Naive thymus-derived CD4-positive, alpha-beta T cell (primary cell): ENCODE data around the gene CDKL4. TPM values are rescaled to one million over a fixed set of nuclear protein-coding genes. Genes with fewer than 3 reads are reported as not detected.

Source experiments
- ATAC-seq: fragments of 150-1000 bp; cut with Tn5 transposase; 2 replicates; pipeline ENCODE4 v1.10.0; 2021; ENCODE audit warnings: mild to moderate bottlenecking, moderate library complexity
- CTCF ChIA-PET: fragments of 350-600 bp; sonication (Branson Sonifier 250); formaldehyde crosslinking; loops from one replicate; lab custom pipeline; 2021; ENCODE audit warnings: antibody characterized with exemption; lab: Charles Lee
- POLR2A ChIA-PET: fragments of 350-600 bp; sonication (Branson Sonifier 250); formaldehyde crosslinking; loops from one replicate; lab custom pipeline; 2021; ENCODE audit warnings: antibody characterized with exemption, inconsistent platforms; lab: Charles Lee
- DNase-seq, 9 donors: peaks; one replicate each; pipeline versions ENCODE4 v3.0.0 to v3.0.0-alpha.2; 2020 to 2022; ENCODE audit warnings: mixed read lengths in 1 of 9
- H3K27ac ChIP-seq: one replicate; pipeline ENCODE4 v1.7.0; 2013; ENCODE audit warnings: mild to moderate bottlenecking, low read depth, low read length, moderate library complexity
- H3K27me3 ChIP-seq, 2 donors: one replicate each; pipeline ENCODE4 v1.7.0; 2013; ENCODE audit warnings: low read length in 2 of 2, mild to moderate bottlenecking in 2 of 2, moderate library complexity in 2 of 2; ENCODE audit not compliant: control insufficient read depth in 2 of 2, insufficient read depth in 2 of 2
- H3K36me3 ChIP-seq, 3 experiments: 1 replicate in 2 of 3; 2 replicates in 1 of 3; pipeline ENCODE4 v1.7.0; 2013; ENCODE audit warnings: low read length in 3 of 3, mild to moderate bottlenecking in 3 of 3, moderate library complexity in 1 of 3; ENCODE audit not compliant: insufficient read depth in 3 of 3, control insufficient read depth in 2 of 3
- H3K4me1 ChIP-seq, 2 donors: one replicate each; pipeline ENCODE4 v1.7.0; 2013; ENCODE audit warnings: low read length in 2 of 2, mild to moderate bottlenecking in 2 of 2, moderate library complexity in 1 of 2; ENCODE audit not compliant: control insufficient read depth in 2 of 2, insufficient read depth in 2 of 2
- H3K4me3 ChIP-seq: 2 replicates; pipeline ENCODE4 v1.7.0; 2013; ENCODE audit warnings: mild to moderate bottlenecking, low read length
- H3K9me3 ChIP-seq, 3 experiments: 1 replicate in 2 of 3; 2 replicates in 1 of 3; pipeline ENCODE4 v1.7.0; 2013; ENCODE audit warnings: low read length in 3 of 3; ENCODE audit not compliant: control insufficient read depth in 2 of 3
- H3K27ac Mint-ChIP-seq, 9 donors: one replicate each; pipeline ENCODE4 v1.8.0; 2020 to 2022; ENCODE audit warnings: mixed read lengths in 9 of 9, mild to moderate bottlenecking in 8 of 9, moderate library complexity in 5 of 9, inconsistent platforms in 2 of 9
- H3K27me3 Mint-ChIP-seq, 5 donors: one replicate each; pipeline ENCODE4 v1.8.0; 2021 to 2022; ENCODE audit warnings: mixed read lengths in 5 of 5, mild to moderate bottlenecking in 1 of 5
- H3K36me3 Mint-ChIP-seq, 5 donors: one replicate each; pipeline ENCODE4 v1.8.0; 2020 to 2022; ENCODE audit warnings: mixed read lengths in 5 of 5, mild to moderate bottlenecking in 3 of 5, inconsistent platforms in 1 of 5
- H3K4me1 Mint-ChIP-seq, 7 donors: one replicate each; pipeline ENCODE4 v1.8.0; 2020 to 2022; ENCODE audit warnings: mixed read lengths in 7 of 7, mild to moderate bottlenecking in 3 of 7, inconsistent platforms in 1 of 7
- H3K4me3 Mint-ChIP-seq, 10 donors: one replicate each; pipeline ENCODE4 v1.8.0; 2020 to 2022; ENCODE audit warnings: mild to moderate bottlenecking in 10 of 10, mixed read lengths in 10 of 10, moderate library complexity in 6 of 10, inconsistent platforms in 2 of 10
- H3K9me3 Mint-ChIP-seq, 11 donors: one replicate each; pipeline ENCODE4 v1.8.0; 2020 to 2022; ENCODE audit warnings: mixed read lengths in 11 of 11, mild to moderate bottlenecking in 4 of 11, inconsistent platforms in 1 of 11, moderate library complexity in 1 of 11
- intact Hi-C, 2 donors: fragments of 100-400 bp; cut with micrococcal nuclease; formaldehyde crosslinking; loops; one replicate each; pipeline ENCODE4 v1.15.1; 2023
- polyA plus RNA-seq, 2 donors: library from polyadenylated mRNA; unstranded; fragments of 300-500 nt; fragmentation: Illumina TruSeq; gene quantifications; one replicate each; pipeline ENCODE4 v1.2.3, GENCODE V29; 2021
- total RNA-seq, 6 experiments: library from RNA in 5 of 6; stranded (reverse) in 5 of 6; gene quantifications; 1 replicate in 5 of 6; 2 replicates in 1 of 6; pipeline ENCODE4 v1.2.3 and lab custom pipeline; 2021 to 2026

The CDKL4 gene
- total and polyA plus RNA-seq, 7 experiments from 2014 or later: 0.82 TPM; not detected in 6

GRCh38 chr2:39269941-39270340, 26.2 kb upstream of the CDKL4 start:
- no peak overlapping the region for H3K4me3 Mint-ChIP-seq
- DNase-seq (no peak), ATAC-seq (no peak)
- intact Hi-C loops: no loop called here
- no peak overlapping the region for H3K27ac Mint-ChIP-seq
- no peaks in the 10 kb centered on the region for H3K9me3 Mint-ChIP-seq
- peaks cover 6 to 36% (median 9%) of the 10 kb centered on the region in 5 donors for H3K36me3 Mint-ChIP-seq
- H3K27me3 ChIP-seq: no peaks in the 10 kb centered on the region
- peaks cover 4 to 18% (median 17%) of the 10 kb centered on the region in 7 donors for H3K4me1 Mint-ChIP-seq
- H3K27me3 Mint-ChIP-seq: no peaks in the 10 kb centered on the region
- no peaks in the 10 kb centered on the region for H3K36me3 ChIP-seq
- H3K27ac ChIP-seq: no peak overlapping the region
- no peak overlapping the region for H3K4me3 ChIP-seq
- CTCF ChIA-PET: no interaction called here
- peaks cover 13 to 14% of the 10 kb centered on the region in 2 donors for H3K4me1 ChIP-seq
- POLR2A ChIA-PET: no interaction called here
- H3K9me3 ChIP-seq: no peaks in the 10 kb centered on the region

GRCh38 chr2:39266916-39267434, 23.2 kb upstream of the CDKL4 start:
- ChIA-PET POLR2A (interaction anchor here (1.2 kb wide), 1 partner anchor 14 kb away, joined by 4 read pairs; no protein-coding TSS in a partner anchor), CTCF (no interaction called here)
- H3K4me3 ChIP-seq: no peak overlapping the region
- H3K27me3 ChIP-seq: no peaks in the 10 kb centered on the region
- Mint-ChIP-seq H3K27me3 (no peaks in the 10 kb centered on the region), H3K27ac (peak overlapping the region in 2 of 9 donors; percentile 55 to 82), H3K9me3 (no peaks in the 10 kb centered on the region), H3K36me3 (peaks cover 5 to 33% (median 11%) of the 10 kb centered on the region in 5 donors), H3K4me1 (peaks cover 4 to 33% (median 22%) of the 10 kb centered on the region in 7 donors), H3K4me3 (no peak overlapping the region)
- peaks cover 17% of the 10 kb centered on the region in 2 donors for H3K4me1 ChIP-seq
- H3K9me3 ChIP-seq: no peaks in the 10 kb centered on the region
- ATAC-seq: no peak
- no peaks in the 10 kb centered on the region for H3K36me3 ChIP-seq
- no peak for DNase-seq
- intact Hi-C loops: no loop called here
- no peak overlapping the region for H3K27ac ChIP-seq

- no peaks in the 10 kb centered on the region for H3K27me3 Mint-ChIP-seq
- peak overlapping the region in 8 of 9 donors; percentile 4 to 82 (median 66) for H3K27ac Mint-ChIP-seq
- intact Hi-C loops: no loop called here
- H3K36me3 Mint-ChIP-seq: peaks cover 5 to 34% (median 17%) of the 10 kb centered on the region in 5 donors
- no peaks in the 10 kb centered on the region for H3K27me3 ChIP-seq
- ATAC-seq (peak; percentile 20), DNase-seq (peak in 3 of 9 donors; percentile 4 to 13 (median 7))
- POLR2A ChIA-PET: interaction anchor here (1.2 kb wide), 1 partner anchor 15 kb away, joined by 4 read pairs; no protein-coding TSS in a partner anchor
- peak overlapping the region in 4 of 10 donors; percentile 2 to 43 (median 14) for H3K4me3 Mint-ChIP-seq
- peaks cover 4 to 33% (median 22%) of the 10 kb centered on the region in 7 donors for H3K4me1 Mint-ChIP-seq
- peaks cover 17% of the 10 kb centered on the region in 2 donors for H3K4me1 ChIP-seq
- no peak overlapping the region for H3K4me3 ChIP-seq
- CTCF ChIA-PET: no interaction called here
- no peaks in the 10 kb centered on the region for H3K9me3 ChIP-seq
- H3K36me3 ChIP-seq: no peaks in the 10 kb centered on the region
- H3K9me3 Mint-ChIP-seq: no peaks in the 10 kb centered on the region
- H3K27ac ChIP-seq: no peak overlapping the region
Observed at GRCh38 chr2:39266139-39266805, 22.5 kb upstream of the CDKL4 start.

GRCh38 chr2:39265315-39265714, 21.5 kb upstream of the CDKL4 start:
- H3K27ac Mint-ChIP-seq: peak overlapping the region in 7 of 9 donors; percentile 18 to 82 (median 62)
- H3K4me3 ChIP-seq: no peak overlapping the region
- H3K4me1 ChIP-seq: peaks cover 17% of the 10 kb centered on the region in 2 donors
- H3K9me3 ChIP-seq: no peaks in the 10 kb centered on the region
- H3K27me3 Mint-ChIP-seq: no peaks in the 10 kb centered on the region
- no peak overlapping the region for H3K27ac ChIP-seq
- ATAC-seq: no peak
- intact Hi-C loops: no loop called here
- H3K27me3 ChIP-seq: no peaks in the 10 kb centered on the region
- ChIA-PET CTCF (interaction anchor here (1.3 kb wide), 1 partner anchor 9 kb away, joined by 3 read pairs; no protein-coding TSS in a partner anchor), POLR2A (no interaction called here)
- H3K4me3 Mint-ChIP-seq: peak overlapping the region in 2 of 10 donors; percentile 39 to 51
- no peaks in the 10 kb centered on the region for H3K36me3 ChIP-seq
- H3K4me1 Mint-ChIP-seq: peaks cover 4 to 33% (median 22%) of the 10 kb centered on the region in 7 donors
- H3K9me3 Mint-ChIP-seq: no peaks in the 10 kb centered on the region
- DNase-seq: no peak
- peaks cover 5 to 37% (median 17%) of the 10 kb centered on the region in 5 donors for H3K36me3 Mint-ChIP-seq

- H3K27me3 ChIP-seq: no peaks in the 10 kb centered on the region
- H3K4me3 ChIP-seq: no peak overlapping the region
- ChIA-PET CTCF (interaction anchor here (1.1 to 1.3 kb wide), 2 partner anchors 10 to 37 kb away, joined by 3 to 4 read pairs; no protein-coding TSS in a partner anchor), POLR2A (no interaction called here)
- peaks cover 17% of the 10 kb centered on the region in 2 donors for H3K4me1 ChIP-seq
- Mint-ChIP-seq H3K4me1 (peaks cover 4 to 33% (median 22%) of the 10 kb centered on the region in 7 donors), H3K27me3 (no peaks in the 10 kb centered on the region), H3K9me3 (no peaks in the 10 kb centered on the region), H3K27ac (peak overlapping the region in 8 of 9 donors; percentile 8 to 82 (median 58)), H3K4me3 (peak overlapping the region in 1 of 10 donors; percentile 39), H3K36me3 (peaks cover 5 to 36% (median 17%) of the 10 kb centered on the region in 5 donors)
- intact Hi-C loops: no loop called here
- no peaks in the 10 kb centered on the region for H3K9me3 ChIP-seq
- no peaks in the 10 kb centered on the region for H3K36me3 ChIP-seq
- DNase-seq (no peak), ATAC-seq (no peak)
- H3K27ac ChIP-seq: no peak overlapping the region
Observed at GRCh38 chr2:39264733-39265132, 21.0 kb upstream of the CDKL4 start.

- H3K9me3 Mint-ChIP-seq: no peaks in the 10 kb centered on the region
- H3K4me1 Mint-ChIP-seq: peaks cover 0 to 17% (median 6%) of the 10 kb centered on the region in 7 donors
- DNase-seq: no peak
- ChIA-PET CTCF (no interaction called here), POLR2A (no interaction called here)
- H3K36me3 Mint-ChIP-seq: peaks cover 0 to 42% (median 33%) of the 10 kb centered on the region in 5 donors
- H3K27ac ChIP-seq: no peak overlapping the region
- H3K27me3 Mint-ChIP-seq: no peaks in the 10 kb centered on the region
- H3K27me3 ChIP-seq: no peaks in the 10 kb centered on the region
- H3K4me3 ChIP-seq: no peak overlapping the region
- intact Hi-C loops: no loop called here
- H3K4me1 ChIP-seq: peaks cover 5% of the 10 kb centered on the region in 2 donors
- no peak overlapping the region for H3K27ac Mint-ChIP-seq
- peaks cover 0 to 3% (median 0%) of the 10 kb centered on the region in 3 experiments for H3K36me3 ChIP-seq
- no peak overlapping the region for H3K4me3 Mint-ChIP-seq
- ATAC-seq: no peak
- H3K9me3 ChIP-seq: no peaks in the 10 kb centered on the region
Observed at GRCh38 chr2:39260087-39260486, 16.3 kb upstream of the CDKL4 start.
